ENCODE results near the gene ANKRD11. TPM values are rescaled to one million over a fixed set of nuclear protein-coding genes. Genes with fewer than 3 reads are reported as not detected.

ANKRD11 gene
- total and polyA plus RNA-seq, 8 donors = 43.9 to 74.0 (median 46.2) TPM

GRCh38 chr16:89410794-89411309 lies 79.5 kb downstream of the ANKRD11 start:
- no peaks in the 10 kb centered on the region for H3K36me3 ChIP-seq
- H3K4me1 ChIP-seq = peaks cover 40 to 72% (median 63%) of the 10 kb centered on the region in 3 donors
- H3K27me3 ChIP-seq = no peaks in the 10 kb centered on the region
- no peak overlapping the region for H3K4me3 ChIP-seq
- no peak for FAIRE-seq
- peak in 1 of 4 donors; percentile 28 for TF ChIP-seq CTCF (IDR thresholded peaks at IDR 0.05)
- WGBS, 2 donors = 0 to 7% methylated on average over 8 to 11 of the region's 11 CpGs
- DNase-seq = peak; percentile 81 to 96 (median 94)
- peak overlapping the region; percentile 48 to 75 (median 62) for H3K27ac ChIP-seq
- no peaks in the 10 kb centered on the region for H3K9me3 ChIP-seq
- ATAC-seq = peak; percentile 90 to 93 (median 93)
- intact Hi-C loops (cut with DNase I) = no loop called here

DNA sequence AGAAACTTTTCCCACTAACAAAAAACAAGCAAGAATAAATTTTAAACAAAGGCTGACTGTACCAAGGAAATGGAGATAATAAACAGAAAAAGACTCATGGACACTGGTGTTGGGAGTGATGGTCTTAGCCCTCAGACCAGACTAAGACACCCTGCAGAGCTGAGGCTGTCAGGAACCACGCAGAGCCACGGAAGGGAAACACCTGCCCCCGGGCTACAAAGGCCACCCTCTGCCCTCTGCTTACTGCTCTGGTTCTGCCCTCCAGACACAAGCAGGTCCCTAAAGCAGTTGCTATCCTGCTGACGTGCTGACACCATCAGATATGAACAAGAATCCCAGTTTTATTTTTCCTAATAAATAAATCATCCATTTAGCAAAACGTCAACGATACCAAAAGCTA lies 80.0 kb downstream of the ANKRD11 start:
- 8 to 10% methylated on average over 6 of the region's 6 CpGs for WGBS, 2 donors

GRCh38 chr16:89409161-89409711 lies 81.1 kb downstream of the ANKRD11 start:
- Histone ChIP-seq H3K4me1 (peaks cover 55 to 88% (median 76%) of the 10 kb centered on the region in 3 donors), H3K9me3 (no peaks in the 10 kb centered on the region), H3K4me3 (no peak overlapping the region), H3K27ac (peak overlapping the region in 3 of 4 donors; percentile 18 to 75 (median 23)), H3K36me3 (no peaks in the 10 kb centered on the region), H3K27me3 (no peaks in the 10 kb centered on the region)
- WGBS, 2 donors = 63 to 67% methylated on average over 13 of the region's 13 CpGs
- no peak for TF ChIP-seq CTCF (IDR thresholded peaks at IDR 0.05)
- intact Hi-C loops (cut with DNase I) = loop anchor here in 1 of 3 donors (10.0 kb wide), 1 partner anchor 56 kb away; no protein-coding TSS in a partner anchor
- ATAC-seq = no peak
- DNase-seq = no peak
- FAIRE-seq = no peak

More for the DNA sequence above, 80.0 kb downstream of the ANKRD11 start:
- no peak for TF ChIP-seq CTCF (IDR thresholded peaks at IDR 0.05)
- Histone ChIP-seq H3K36me3 (no peaks in the 10 kb centered on the region), H3K4me1 (peaks cover 45 to 77% (median 65%) of the 10 kb centered on the region in 3 donors), H3K27me3 (no peaks in the 10 kb centered on the region), H3K4me3 (no peak overlapping the region), H3K9me3 (no peaks in the 10 kb centered on the region), H3K27ac (peak overlapping the region; percentile 48 to 75 (median 62))
- no peak for DNase-seq
- intact Hi-C loops (cut with DNase I) = no loop called here
- ATAC-seq = peak in 3 of 4 donors; percentile 4 to 8 (median 7)
- no peak for FAIRE-seq

- peak in 4 of 6 donors; percentile 60 to 84 (median 70) for DNase-seq
- no peaks in the 10 kb centered on the region for H3K27me3 ChIP-seq
- H3K4me1 ChIP-seq = peaks cover 60 to 89% (median 78%) of the 10 kb centered on the region in 3 donors
- 26 to 32% methylated on average over 12 of the region's 12 CpGs for WGBS, 2 donors
- no peak for FAIRE-seq
- H3K36me3 ChIP-seq = no peaks in the 10 kb centered on the region
- peak overlapping the region; percentile 18 to 75 (median 29) for H3K27ac ChIP-seq
- intact Hi-C loops (cut with DNase I) = loop anchor here in 1 of 3 donors (10.0 kb wide), 1 partner anchor 56 kb away; no protein-coding TSS in a partner anchor
- H3K4me3 ChIP-seq = no peak overlapping the region
- TF ChIP-seq CTCF (IDR thresholded peaks at IDR 0.05) = no peak
- H3K9me3 ChIP-seq = no peaks in the 10 kb centered on the region
- ATAC-seq = peak; percentile 21 to 42 (median 25)
Measured at GRCh38 chr16:89408315-89408714, 82.0 kb downstream of the ANKRD11 start.

- H3K9me3 ChIP-seq = no peaks in the 10 kb centered on the region
- FAIRE-seq = no peak
- no peak for ATAC-seq
- no peak overlapping the region for H3K4me3 ChIP-seq
- DNase-seq = no peak
- intact Hi-C loops (cut with DNase I) = loop anchor here in 1 of 3 donors (10.0 kb wide), 1 partner anchor 57 kb away; no protein-coding TSS in a partner anchor
- no peak for TF ChIP-seq CTCF (IDR thresholded peaks at IDR 0.05)
- H3K36me3 ChIP-seq = no peaks in the 10 kb centered on the region
- WGBS, 2 donors = 54 to 56% methylated on average over 5 of the region's 5 CpGs
- H3K27me3 ChIP-seq = no peaks in the 10 kb centered on the region
- peaks cover 58 to 87% (median 78%) of the 10 kb centered on the region in 3 donors for H3K4me1 ChIP-seq
- H3K27ac ChIP-seq = peak overlapping the region in 2 of 4 donors; percentile 12 to 35
Measured at GRCh38 chr16:89407925-89408300, 82.4 kb downstream of the ANKRD11 start.

All from pancreas (tissue), 10 donors.